WTC11 (cell line): Measurements from ENCODE around the gene SEL1L. TPM values are rescaled to one million over a fixed set of nuclear protein-coding genes. Genes with fewer than 3 reads are reported as not detected.
A peak's percentile ranks its signal among the peaks of the same experiment; 100 is the strongest.

Experiments used
- ATAC-seq: fragments of 200-7000 bp; cut with Tn5 transposase; 2 replicates; pipeline ENCODE4 v1.10.0; 2021; ENCODE audit warnings: mild to moderate bottlenecking, moderate library complexity
- CTCF ChIA-PET: fragments of 300-600 bp; sonication (Branson Sonifier 250); formaldehyde crosslinking; loops from one replicate; lab custom pipeline; 2021; ENCODE audit warnings: antibody characterized with exemption; lab: Charles Lee
- POLR2A ChIA-PET: fragments of 350-600 bp; sonication (Branson Sonifier 250); formaldehyde crosslinking; loops from one replicate; lab custom pipeline; 2021; ENCODE audit warnings: antibody characterized with exemption; lab: Charles Lee
- DNase-seq: peaks from one replicate; pipeline ENCODE4 v3.0.0; 2021; ENCODE audit warnings: low spot score
- H3K27ac Mint-ChIP-seq: 2 replicates; pipeline ENCODE4 v1.8.0; 2021; ENCODE audit warnings: mixed read lengths
- H3K27me3 Mint-ChIP-seq: 2 replicates; pipeline ENCODE4 v1.8.0; 2021; ENCODE audit warnings: low read depth, mild to moderate bottlenecking, moderate library complexity, mixed read lengths
- H3K36me3 Mint-ChIP-seq: 2 replicates; pipeline ENCODE4 v1.8.0; 2021; ENCODE audit warnings: mixed read lengths
- H3K4me1 Mint-ChIP-seq: 2 replicates; pipeline ENCODE4 v1.8.0; 2022; ENCODE audit warnings: mixed read lengths
- H3K4me3 Mint-ChIP-seq: 2 replicates; pipeline ENCODE4 v1.8.0; 2021; ENCODE audit warnings: mild to moderate bottlenecking, moderate library complexity, mixed read lengths
- H3K9me3 Mint-ChIP-seq: 2 replicates; pipeline ENCODE4 v1.8.0; 2021; ENCODE audit warnings: mixed read lengths
- ARID4B ChIP-seq: sonication (generic); formaldehyde crosslinking; IDR thresholded peaks from 2 replicates; pipeline ENCODE4 v1.8.0; 2023; ENCODE audit warnings: missing genetic modification reagents, mild to moderate bottlenecking, borderline replicate concordance
- ATF1 ChIP-seq: sonication (generic); formaldehyde crosslinking; IDR thresholded peaks from 2 replicates; pipeline ENCODE4 v1.8.1; 2023; ENCODE audit warnings: mild to moderate bottlenecking, moderate library complexity, missing genetic modification reagents
- E2F4 ChIP-seq: sonication (generic); formaldehyde crosslinking; IDR thresholded peaks from 2 replicates; pipeline ENCODE4 v1.8.1; 2022; ENCODE audit warnings: low read depth, mild to moderate bottlenecking, moderate library complexity, missing genetic modification reagents, borderline replicate concordance
- ELF4 ChIP-seq: sonication (generic); formaldehyde crosslinking; IDR thresholded peaks from 2 replicates; pipeline ENCODE4 v1.8.1; 2022; ENCODE audit warnings: low read depth, mild to moderate bottlenecking, moderate library complexity, missing genetic modification reagents
- ETV6 ChIP-seq: sonication (generic); formaldehyde crosslinking; IDR thresholded peaks from 2 replicates; pipeline ENCODE4 v1.8.1; 2022; ENCODE audit warnings: mild to moderate bottlenecking, missing genetic modification reagents
- FOXJ3 ChIP-seq: sonication (generic); formaldehyde crosslinking; IDR thresholded peaks from 2 replicates; pipeline ENCODE4 v1.9.0; 2021; ENCODE audit warnings: missing genetic modification reagents, mild to moderate bottlenecking, borderline replicate concordance
- FOXP1 ChIP-seq: sonication (generic); formaldehyde crosslinking; IDR thresholded peaks from 2 replicates; pipeline ENCODE4 v1.8.0; 2022; ENCODE audit warnings: missing genetic modification reagents, mild to moderate bottlenecking, moderate library complexity, borderline replicate concordance
- GABPB1 ChIP-seq: sonication (generic); formaldehyde crosslinking; IDR thresholded peaks from 2 replicates; pipeline ENCODE4 v1.8.1; 2023; ENCODE audit warnings: mild to moderate bottlenecking, missing genetic modification reagents
- MAX ChIP-seq: sonication (generic); formaldehyde crosslinking; IDR thresholded peaks from 2 replicates; pipeline ENCODE4 v1.8.0; 2022; ENCODE audit warnings: mild to moderate bottlenecking, missing genetic modification reagents
- NFYB ChIP-seq: sonication (generic); formaldehyde crosslinking; conservative IDR thresholded peaks from 2 replicates; pipeline ENCODE4 v1.8.0; 2022; ENCODE audit warnings: low read depth, missing genetic modification reagents
- SMAD3 ChIP-seq: sonication (generic); formaldehyde crosslinking; IDR thresholded peaks from 2 replicates; pipeline ENCODE4 v1.8.0; 2022; ENCODE audit warnings: missing genetic modification reagents, mild to moderate bottlenecking, borderline replicate concordance
- SP1 ChIP-seq: sonication (generic); formaldehyde crosslinking; conservative IDR thresholded peaks from 2 replicates; pipeline ENCODE4 v1.8.1; 2022; ENCODE audit warnings: missing genetic modification reagents
- TCF7 ChIP-seq: sonication (generic); formaldehyde crosslinking; IDR thresholded peaks from 2 replicates; pipeline ENCODE4 v1.8.0; 2022; ENCODE audit warnings: mild to moderate bottlenecking, low read depth, missing genetic modification reagents, moderate library complexity
- TEAD1 ChIP-seq: sonication (generic); formaldehyde crosslinking; IDR thresholded peaks from 2 replicates; pipeline ENCODE4 v1.8.0; 2022; ENCODE audit warnings: mild to moderate bottlenecking, missing genetic modification reagents
- ZBTB21 ChIP-seq: sonication (generic); formaldehyde crosslinking; IDR thresholded peaks from 2 replicates; pipeline ENCODE4 v1.8.1; 2023; ENCODE audit warnings: mild to moderate bottlenecking, missing genetic modification reagents, borderline replicate concordance
- ZMAT4 ChIP-seq: fragments of 250-450 bp; sonication (Bioruptor Pico); IDR thresholded peaks from 2 replicates; pipeline ENCODE4 v1.9.0; 2021; ENCODE audit warnings: mild to moderate bottlenecking
- ZNF423 ChIP-seq: fragments of 250-450 bp; sonication (Bioruptor Pico); IDR thresholded peaks from 2 replicates; pipeline ENCODE4 v2.1.2; 2022; ENCODE audit warnings: mild to moderate bottlenecking, moderate library complexity
- ZNF532 ChIP-seq: fragments of 250-450 bp; sonication (Bioruptor Pico); IDR thresholded peaks from 2 replicates; pipeline ENCODE4 v1.9.0; 2021; ENCODE audit warnings: mild to moderate bottlenecking, borderline replicate concordance
- total RNA-seq: library from RNA; stranded (reverse); gene quantifications from 3 replicates; pipeline ENCODE4 v1.2.3, GENCODE V29; 2021
- TF ChIP-seq, protein P1 (sequence below): sonication (generic); formaldehyde crosslinking; conservative IDR thresholded peaks from 2 replicates; pipeline ENCODE4 v1.8.1; 2022; ENCODE audit warnings: mild to moderate bottlenecking, missing genetic modification reagents
- TF ChIP-seq, protein P2 (sequence below): sonication (generic); formaldehyde crosslinking; IDR thresholded peaks from 2 replicates; pipeline ENCODE4 v1.8.0; 2022; ENCODE audit warnings: mild to moderate bottlenecking, missing genetic modification reagents
- TF ChIP-seq, protein P3 (sequence below): sonication (generic); formaldehyde crosslinking; IDR thresholded peaks from 2 replicates; pipeline ENCODE4 v1.8.1; 2022; ENCODE audit warnings: mild to moderate bottlenecking, moderate library complexity, missing genetic modification reagents

Gene SEL1L
- total RNA-seq, 1 experiment from 2014 or later = 29.1 TPM

GRCh38 chr14:81436296-81437138, 97.1 kb downstream of the SEL1L start:
- H3K4me1 Mint-ChIP-seq = peaks cover 44% of the 10 kb centered on the region
- H3K27me3 Mint-ChIP-seq = peaks cover 31% of the 10 kb centered on the region
- ChIA-PET CTCF (interaction anchor here (0.6 to 6.6 kb wide), 9 partner anchors 13 to 342 kb away, joined by 3 to 43 read pairs (median 4); no protein-coding TSS in a partner anchor), POLR2A (interaction anchor here (0.5 to 2.6 kb wide), 9 partner anchors 9 to 217 kb away, joined by 3 to 18 read pairs (median 3); partner anchors contain the start of gene GTF2A1)
- peak; percentile 84 for DNase-seq
- H3K27ac Mint-ChIP-seq = no peak overlapping the region
- H3K9me3 Mint-ChIP-seq = no peaks in the 10 kb centered on the region
- peak; percentile 90 for ATAC-seq
- no peaks in the 10 kb centered on the region for H3K36me3 Mint-ChIP-seq
- peak overlapping the region; percentile 81 for H3K4me3 Mint-ChIP-seq
- no peak for TF ChIP-seq FOXJ3 (CRISPR knock-in tag)
- TF ChIP-seq GABPB1 (CRISPR knock-in tag) = no peak
- 0 out of 2 replicates have a peak, but pooled peaks have one; percentile 55 for TF ChIP-seq E2F4
- TF ChIP-seq SMAD3 = 0 out of 2 replicates have a peak, but pooled peaks have one; percentile 57
- peak; percentile 72; the same call in 1 of the 2 replicates for TF ChIP-seq ZNF423 (CRISPR knock-in tag)
- TF ChIP-seq ARID4B = 0 out of 2 replicates have a peak, but pooled peaks have one; percentile 34
- TF ChIP-seq TEAD1 (CRISPR knock-in tag) = peak; percentile 39; the same call in 1 of the 2 replicates
- TF ChIP-seq ZMAT4 = no peak
- 0 out of 2 replicates have a peak, but pooled peaks have one; percentile 31 for TF ChIP-seq TCF7
- TF ChIP-seq ZBTB21 (CRISPR knock-in tag) = peak; percentile 16; the same call in 1 of the 2 replicates
- TF ChIP-seq, protein P1, sequence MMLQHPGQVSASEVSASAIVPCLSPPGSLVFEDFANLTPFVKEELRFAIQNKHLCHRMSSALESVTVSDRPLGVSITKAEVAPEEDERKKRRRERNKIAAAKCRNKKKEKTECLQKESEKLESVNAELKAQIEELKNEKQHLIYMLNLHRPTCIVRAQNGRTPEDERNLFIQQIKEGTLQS (CRISPR knock-in tag) = no peak
- TF ChIP-seq ZNF532 = no peak
- peak; percentile 63; the same call in 1 of the 2 replicates for TF ChIP-seq SP1 (CRISPR knock-in tag)
- TF ChIP-seq ATF1 = peak; percentile 62; the same call in 1 of the 2 replicates
- peak; percentile 32; the same call in 1 of the 2 replicates for TF ChIP-seq ELF4 (CRISPR knock-in tag)
- peak; percentile 83; the same call in 1 of the 2 replicates for TF ChIP-seq FOXP1
- TF ChIP-seq ETV6 (CRISPR knock-in tag) = 0 out of 2 replicates have a peak, but pooled peaks have one; percentile 20
- TF ChIP-seq, protein P2, sequence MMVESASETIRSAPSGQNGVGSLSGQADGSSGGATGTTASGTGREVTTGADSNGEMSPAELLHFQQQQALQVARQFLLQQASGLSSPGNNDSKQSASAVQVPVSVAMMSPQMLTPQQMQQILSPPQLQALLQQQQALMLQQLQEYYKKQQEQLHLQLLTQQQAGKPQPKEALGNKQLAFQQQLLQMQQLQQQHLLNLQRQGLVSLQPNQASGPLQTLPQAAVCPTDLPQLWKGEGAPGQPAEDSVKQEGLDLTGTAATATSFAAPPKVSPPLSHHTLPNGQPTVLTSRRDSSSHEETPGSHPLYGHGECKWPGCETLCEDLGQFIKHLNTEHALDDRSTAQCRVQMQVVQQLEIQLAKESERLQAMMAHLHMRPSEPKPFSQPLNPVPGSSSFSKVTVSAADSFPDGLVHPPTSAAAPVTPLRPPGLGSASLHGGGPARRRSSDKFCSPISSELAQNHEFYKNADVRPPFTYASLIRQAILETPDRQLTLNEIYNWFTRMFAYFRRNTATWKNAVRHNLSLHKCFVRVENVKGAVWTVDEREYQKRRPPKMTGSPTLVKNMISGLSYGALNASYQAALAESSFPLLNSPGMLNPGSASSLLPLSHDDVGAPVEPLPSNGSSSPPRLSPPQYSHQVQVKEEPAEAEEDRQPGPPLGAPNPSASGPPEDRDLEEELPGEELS = peak; percentile 3; the same call in 1 of the 2 replicates
- TF ChIP-seq MAX = peak; percentile 68; the same call in 1 of the 2 replicates
- TF ChIP-seq NFYB = peak; percentile 84
- TF ChIP-seq, protein P3, sequence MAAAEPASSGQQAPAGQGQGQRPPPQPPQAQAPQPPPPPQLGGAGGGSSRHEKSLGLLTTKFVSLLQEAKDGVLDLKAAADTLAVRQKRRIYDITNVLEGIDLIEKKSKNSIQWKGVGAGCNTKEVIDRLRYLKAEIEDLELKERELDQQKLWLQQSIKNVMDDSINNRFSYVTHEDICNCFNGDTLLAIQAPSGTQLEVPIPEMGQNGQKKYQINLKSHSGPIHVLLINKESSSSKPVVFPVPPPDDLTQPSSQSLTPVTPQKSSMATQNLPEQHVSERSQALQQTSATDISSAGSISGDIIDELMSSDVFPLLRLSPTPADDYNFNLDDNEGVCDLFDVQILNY (CRISPR knock-in tag) = peak; percentile 96
